ENCODE data around the gene RNF166.

RNF166 gene

GRCh38 chr16:88652762-88653063 lies 53.5 kb downstream of the RNF166 start:
- no peaks in the 10 kb centered on the region for H3K27me3 Mint-ChIP-seq
- no peak overlapping the region for H3K27ac Mint-ChIP-seq
- intact Hi-C loops (cut with micrococcal nuclease), result loop anchor here (5.0 kb wide), 1 partner anchor 35 kb away; the partner anchor contains the start of gene SNAI3
- H3K36me3 Mint-ChIP-seq (ENCODE audit: low read depth), result peaks cover 100% of the 10 kb centered on the region
- H3K4me1 Mint-ChIP-seq (ENCODE audit: low read depth), result peaks cover 39% of the 10 kb centered on the region
- H3K4me3 Mint-ChIP-seq, result no peak overlapping the region
- no peaks in the 10 kb centered on the region for H3K9me3 Mint-ChIP-seq

- Mint-ChIP-seq H3K27ac (peak overlapping the region; percentile 92), H3K9me3 (no peaks in the 10 kb centered on the region), H3K27me3 (no peaks in the 10 kb centered on the region), H3K4me1 (ENCODE audit: low read depth) (peaks cover 45% of the 10 kb centered on the region), H3K4me3 (no peak overlapping the region), H3K36me3 (ENCODE audit: low read depth) (peaks cover 100% of the 10 kb centered on the region)
- intact Hi-C loops (cut with micrococcal nuclease), result loop anchor here (2.0 to 5.0 kb wide), 2 partner anchors 35 to 55 kb away; partner anchors contain the start of genes CTU2, RNF166 and SNAI3
Observed at GRCh38 chr16:88651989-88652761, 54.0 kb downstream of the RNF166 start.

- peak overlapping the region; percentile 94 for H3K4me3 Mint-ChIP-seq
- intact Hi-C loops (cut with micrococcal nuclease), result loop anchor here (2.0 to 5.0 kb wide), 2 partner anchors 36 to 55 kb away; partner anchors contain the start of genes CTU2, RNF166 and SNAI3
Observed at GRCh38 chr16:88651276-88651988, 54.8 kb downstream of the RNF166 start.

GRCh38 chr16:88650749-88651275 lies 55.4 kb downstream of the RNF166 start, which contains the start of gene CYBA:
Gene CYBA, minus strand, starts transcription at chr16:88651053. Its CDS starts 40 bp downstream, at chr16:88651013.
- no peaks in the 10 kb centered on the region for H3K27me3 Mint-ChIP-seq

More at GRCh38 chr16:88651276-88651988, 54.8 kb downstream of the RNF166 start:
- H3K4me1 Mint-ChIP-seq (ENCODE audit: low read depth), result peaks cover 50% of the 10 kb centered on the region
- H3K9me3 Mint-ChIP-seq, result no peaks in the 10 kb centered on the region
- H3K27ac Mint-ChIP-seq, result peak overlapping the region; percentile 92
- no peaks in the 10 kb centered on the region for H3K27me3 Mint-ChIP-seq
- H3K36me3 Mint-ChIP-seq (ENCODE audit: low read depth), result peaks cover 100% of the 10 kb centered on the region

GRCh38 chr16:88649924-88650748 lies 56.1 kb downstream of the RNF166 start:
- H3K36me3 Mint-ChIP-seq (ENCODE audit: low read depth), result peaks cover 100% of the 10 kb centered on the region
- no peaks in the 10 kb centered on the region for H3K9me3 Mint-ChIP-seq
- peak overlapping the region; percentile 92 for H3K27ac Mint-ChIP-seq
- H3K4me1 Mint-ChIP-seq (ENCODE audit: low read depth), result peaks cover 63% of the 10 kb centered on the region
- H3K27me3 Mint-ChIP-seq, result no peaks in the 10 kb centered on the region
- peak overlapping the region; percentile 94 for H3K4me3 Mint-ChIP-seq
- intact Hi-C loops (cut with micrococcal nuclease), result loop anchor here (1.0 to 5.0 kb wide), 3 partner anchors 9 to 57 kb away; partner anchors contain the start of genes CTU2, RNF166 and SNAI3

More at GRCh38 chr16:88650749-88651275, 55.4 kb downstream of the RNF166 start, which contains the start of gene CYBA:
- Mint-ChIP-seq H3K27ac (peak within 1 kb of the TSS; percentile 92), H3K4me1 (ENCODE audit: low read depth) (peaks cover 57% of the 10 kb centered on the region), H3K4me3 (peak within 1 kb of the TSS; percentile 94), H3K9me3 (no peaks in the 10 kb centered on the region), H3K36me3 (ENCODE audit: low read depth) (peaks cover 100% of the 10 kb centered on the region)
- intact Hi-C loops (cut with micrococcal nuclease), result loop anchor here (2.0 to 5.0 kb wide), 2 partner anchors 36 to 56 kb away; partner anchors contain the start of genes CTU2, RNF166 and SNAI3

GRCh38 chr16:88649195-88649923 lies 56.8 kb downstream of the RNF166 start:
- no peaks in the 10 kb centered on the region for H3K27me3 Mint-ChIP-seq
- H3K4me1 Mint-ChIP-seq (ENCODE audit: low read depth), result peaks cover 71% of the 10 kb centered on the region
- intact Hi-C loops (cut with micrococcal nuclease), result loop anchor here (1.0 kb wide), 1 partner anchor 10 kb away; no protein-coding TSS in a partner anchor
- peak overlapping the region; percentile 94 for H3K4me3 Mint-ChIP-seq
- H3K27ac Mint-ChIP-seq, result peak overlapping the region; percentile 92
- H3K36me3 Mint-ChIP-seq (ENCODE audit: low read depth), result peaks cover 100% of the 10 kb centered on the region
- no peaks in the 10 kb centered on the region for H3K9me3 Mint-ChIP-seq

GRCh38 chr16:88647178-88648070 lies 58.8 kb downstream of the RNF166 start:
- H3K36me3 Mint-ChIP-seq (ENCODE audit: low read depth), result peaks cover 100% of the 10 kb centered on the region
- intact Hi-C loops (cut with micrococcal nuclease), result no loop called here
- no peaks in the 10 kb centered on the region for H3K9me3 Mint-ChIP-seq
- no peaks in the 10 kb centered on the region for H3K27me3 Mint-ChIP-seq
- no peak overlapping the region for H3K27ac Mint-ChIP-seq
- H3K4me1 Mint-ChIP-seq (ENCODE audit: low read depth), result peaks cover 87% of the 10 kb centered on the region
- H3K4me3 Mint-ChIP-seq, result peak overlapping the region; percentile 30
